Measurements from ENCODE around the gene GRAMD2A.

The GRAMD2A gene

GRCh38 chr15:72128359-72128758 lies 69.2 kb downstream of the GRAMD2A start:
- Histone ChIP-seq H2AFZ (ENCODE audit: low read depth, low read length, severe bottlenecking) (no peak overlapping the region), H4K20me1 (ENCODE audit: low read depth, low read length) (no peaks in the 10 kb centered on the region), H3K9ac (ENCODE audit: low read length) (no peak overlapping the region), H3K36me3 (ENCODE audit: low read length) (no peaks in the 10 kb centered on the region), H3K27ac (ENCODE audit: low read depth, low read length) (no peak overlapping the region), H3K79me2 (ENCODE audit: insufficient read depth, low read length) (no peaks in the 10 kb centered on the region), H3K4me2 (ENCODE audit: low read depth, low read length, poor library complexity, severe bottlenecking) (no peak overlapping the region), H3F3A (ENCODE audit: insufficient read depth) (no peaks in the 10 kb centered on the region; the same call in 1 of the 2 replicates), H3K27me3 (ENCODE audit: low read length) (no peaks in the 10 kb centered on the region), H3K4me3 (ENCODE audit: insufficient read depth, low read length, poor library complexity, severe bottlenecking) (no peak overlapping the region), H3K9me2 (replicated peaks; ENCODE audit: insufficient read depth, low read length) (no peaks in the 10 kb centered on the region), H3K9me3 (ENCODE audit: insufficient read depth, low read length) (no peaks in the 10 kb centered on the region)
- TF ChIP-seq, protein P1, sequence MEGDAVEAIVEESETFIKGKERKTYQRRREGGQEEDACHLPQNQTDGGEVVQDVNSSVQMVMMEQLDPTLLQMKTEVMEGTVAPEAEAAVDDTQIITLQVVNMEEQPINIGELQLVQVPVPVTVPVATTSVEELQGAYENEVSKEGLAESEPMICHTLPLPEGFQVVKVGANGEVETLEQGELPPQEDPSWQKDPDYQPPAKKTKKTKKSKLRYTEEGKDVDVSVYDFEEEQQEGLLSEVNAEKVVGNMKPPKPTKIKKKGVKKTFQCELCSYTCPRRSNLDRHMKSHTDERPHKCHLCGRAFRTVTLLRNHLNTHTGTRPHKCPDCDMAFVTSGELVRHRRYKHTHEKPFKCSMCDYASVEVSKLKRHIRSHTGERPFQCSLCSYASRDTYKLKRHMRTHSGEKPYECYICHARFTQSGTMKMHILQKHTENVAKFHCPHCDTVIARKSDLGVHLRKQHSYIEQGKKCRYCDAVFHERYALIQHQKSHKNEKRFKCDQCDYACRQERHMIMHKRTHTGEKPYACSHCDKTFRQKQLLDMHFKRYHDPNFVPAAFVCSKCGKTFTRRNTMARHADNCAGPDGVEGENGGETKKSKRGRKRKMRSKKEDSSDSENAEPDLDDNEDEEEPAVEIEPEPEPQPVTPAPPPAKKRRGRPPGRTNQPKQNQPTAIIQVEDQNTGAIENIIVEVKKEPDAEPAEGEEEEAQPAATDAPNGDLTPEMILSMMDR (IDR thresholded peaks at IDR 0.05; ENCODE audit: insufficient read depth, low read length, poor library complexity, severe bottlenecking), result no peak
- TF ChIP-seq EZH2phosphoT487 (conservative IDR thresholded peaks at IDR 0.05; ENCODE audit: low read length), result no peak

DNA sequence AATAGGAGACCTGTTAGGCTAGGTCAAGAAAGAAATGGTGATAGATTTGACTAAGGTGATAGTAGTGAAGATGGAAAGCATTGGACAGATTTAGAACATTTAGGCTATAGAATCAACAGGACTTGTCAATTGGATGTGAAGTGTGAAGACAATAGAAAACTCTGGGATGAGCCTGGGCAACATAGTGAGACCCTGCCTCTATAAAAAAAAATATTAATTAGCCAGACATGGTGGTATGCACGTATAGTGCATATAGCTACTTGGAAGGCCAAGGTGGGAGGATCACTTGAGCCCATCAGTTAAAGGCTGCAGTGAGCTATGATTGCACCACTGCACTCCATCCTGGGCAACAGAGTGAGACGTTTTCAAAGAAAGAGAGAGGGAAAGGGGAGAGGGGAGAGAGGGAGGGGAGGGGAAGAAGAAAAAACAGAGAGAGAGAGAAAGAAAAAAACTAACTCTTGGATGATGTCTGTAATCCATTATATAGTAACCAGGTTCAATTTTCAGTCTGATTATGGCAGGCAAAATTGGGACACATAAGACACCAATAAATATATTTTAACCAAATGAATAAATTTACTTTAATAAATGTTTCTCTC lies 69.8 kb downstream of the GRAMD2A start:
- no peaks in the 10 kb centered on the region for H3K9me3 ChIP-seq (ENCODE audit: insufficient read depth, low read length)
- H3K27ac ChIP-seq (ENCODE audit: low read depth, low read length), result no peak overlapping the region
- no peaks in the 10 kb centered on the region for H3K27me3 ChIP-seq (ENCODE audit: low read length)
- no peak overlapping the region for H3K9ac ChIP-seq (ENCODE audit: low read length)
- H3K9me2 ChIP-seq (replicated peaks; ENCODE audit: insufficient read depth, low read length), result no peaks in the 10 kb centered on the region
- H3K4me2 ChIP-seq (ENCODE audit: low read depth, low read length, poor library complexity, severe bottlenecking), result no peak overlapping the region
- H3F3A ChIP-seq (ENCODE audit: insufficient read depth), result no peaks in the 10 kb centered on the region; the same call in 1 of the 2 replicates
- no peaks in the 10 kb centered on the region for H4K20me1 ChIP-seq (ENCODE audit: low read depth, low read length)
- H3K79me2 ChIP-seq (ENCODE audit: insufficient read depth, low read length), result no peaks in the 10 kb centered on the region
- TF ChIP-seq, protein P1 (IDR thresholded peaks at IDR 0.05; ENCODE audit: insufficient read depth, low read length, poor library complexity, severe bottlenecking), result no peak
- no peak for TF ChIP-seq EZH2phosphoT487 (conservative IDR thresholded peaks at IDR 0.05; ENCODE audit: low read length)
- no peaks in the 10 kb centered on the region for H3K36me3 ChIP-seq (ENCODE audit: low read length)
- no peak overlapping the region for H3K4me3 ChIP-seq (ENCODE audit: insufficient read depth, low read length, poor library complexity, severe bottlenecking)
- H2AFZ ChIP-seq (ENCODE audit: low read depth, low read length, severe bottlenecking), result no peak overlapping the region

DNA sequence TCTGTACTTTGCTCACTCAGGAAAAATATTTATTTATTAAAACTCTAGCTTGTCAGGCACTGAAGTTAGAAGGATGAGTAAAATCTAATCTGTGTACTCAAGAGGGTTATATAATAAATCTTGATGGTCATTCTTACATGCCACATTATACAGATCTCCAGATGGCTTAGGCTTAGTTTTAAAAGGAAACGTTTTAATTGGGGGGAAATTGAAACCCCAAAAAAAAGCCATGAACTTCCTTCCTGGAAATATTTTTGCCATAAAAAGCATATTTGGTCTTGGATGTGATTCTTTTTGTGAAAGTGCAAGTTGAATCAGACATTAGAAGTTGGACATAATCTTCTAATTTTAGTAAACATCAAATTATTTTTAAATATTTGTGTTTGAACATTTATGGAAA lies 73.4 kb downstream of the GRAMD2A start:
- Histone ChIP-seq H3K4me2 (ENCODE audit: low read depth, low read length, poor library complexity, severe bottlenecking) (no peak overlapping the region), H3K79me2 (ENCODE audit: insufficient read depth, low read length) (no peaks in the 10 kb centered on the region), H3K27me3 (ENCODE audit: low read length) (no peaks in the 10 kb centered on the region), H3K9me3 (ENCODE audit: insufficient read depth, low read length) (no peaks in the 10 kb centered on the region), H3K9me2 (replicated peaks; ENCODE audit: insufficient read depth, low read length) (no peaks in the 10 kb centered on the region), H3K9ac (ENCODE audit: low read length) (no peak overlapping the region), H3K36me3 (ENCODE audit: low read length) (no peaks in the 10 kb centered on the region), H3K27ac (ENCODE audit: low read depth, low read length) (no peak overlapping the region), H3K4me3 (ENCODE audit: insufficient read depth, low read length, poor library complexity, severe bottlenecking) (no peak overlapping the region), H2AFZ (ENCODE audit: low read depth, low read length, severe bottlenecking) (no peak overlapping the region), H3F3A (ENCODE audit: insufficient read depth) (no peaks in the 10 kb centered on the region), H4K20me1 (ENCODE audit: low read depth, low read length) (no peaks in the 10 kb centered on the region)
- TF ChIP-seq, protein P1 (IDR thresholded peaks at IDR 0.05; ENCODE audit: insufficient read depth, low read length, poor library complexity, severe bottlenecking), result no peak
- no peak for TF ChIP-seq EZH2phosphoT487 (conservative IDR thresholded peaks at IDR 0.05; ENCODE audit: low read length)

Data from SU-DHL-6 (cell line).